COLO668 (cell line): ENCODE data around the gene CD200R1L.

Experiments
- DNase-seq: peaks from one replicate; lab custom pipeline; 2025; ENCODE audit not compliant: unreplicated experiment; lab: John Stamatoyannopoulos, UW

CD200R1L gene

GRCh38 chr3:112769286-112769978 is 77.2 kb downstream of the CD200R1L start:
- no peak for DNase-seq

- no peak for DNase-seq
These were observed 78.9 kb downstream of the CD200R1L start for GRCh38 chr3:112767777-112768176.

GRCh38 chr3:112767177-112767576 is 79.5 kb downstream of the CD200R1L start:
- no peak for DNase-seq
